Sigmoid colon (tissue), 7 donors: ENCODE measurements around the gene KNDC1. TPM values are rescaled to one million over a fixed set of nuclear protein-coding genes. Genes with fewer than 3 reads are reported as not detected.

Experiments used
- DNase-seq: peaks from one replicate; pipeline ENCODE4 v3.0.0-alpha.2; 2019
- H3K27ac ChIP-seq, 4 donors: fragments of 200-600 bp; sonication (generic); one replicate each; pipeline ENCODE4 v1.5.1; 2016 to 2019; ENCODE audit warnings: mild to moderate bottlenecking in 1 of 4
- H3K27me3 ChIP-seq, 3 donors: fragments of 200-600 bp; sonication (generic); one replicate each; pipeline ENCODE4 v1.5.1; 2019; ENCODE audit warnings: mild to moderate bottlenecking in 1 of 3
- H3K36me3 ChIP-seq, 4 donors: fragments of 200-600 bp; sonication (generic); one replicate each; pipeline ENCODE4 v1.5.1; 2016 to 2019
- H3K4me1 ChIP-seq, 4 donors: fragments of 200-600 bp; sonication (generic); one replicate each; pipeline ENCODE4 v1.5.1; 2017 to 2019
- H3K4me3 ChIP-seq, 4 donors: fragments of 200-600 bp; sonication (generic); one replicate each; pipeline ENCODE4 v1.5.1; 2017 to 2019; ENCODE audit warnings: mild to moderate bottlenecking in 2 of 4, moderate library complexity in 1 of 4
- H3K9me3 ChIP-seq, 4 donors: fragments of 200-600 bp in 3 of 4; sonication (generic) in 3 of 4; one replicate each; pipeline versions ENCODE4 v1.5.1 to v1.6.1; 2013 to 2019
- EP300 ChIP-seq, 4 donors: sonication (generic); formaldehyde crosslinking; IDR thresholded peaks; one replicate each; pipeline ENCODE4 v1.6.1; 2017; ENCODE audit warnings: antibody characterized with exemption in 4 of 4
- POLR2A ChIP-seq, 2 donors: fragments of 450-650 bp; IDR thresholded peaks; one replicate each; pipeline ENCODE4 v1.6.1; 2016; ENCODE audit warnings: antibody characterized with exemption in 2 of 2, mild to moderate bottlenecking in 2 of 2, moderate library complexity in 2 of 2
- POLR2AphosphoS5 ChIP-seq, 4 donors: sonication (generic); formaldehyde crosslinking; IDR thresholded peaks; one replicate each; pipeline ENCODE4 v1.6.1; 2017; ENCODE audit warnings: antibody characterized with exemption in 4 of 4
- WGBS, 2 donors: extraction: QIAGEN DNeasy Blood & Tissue Kit; methylation state at CpG; one replicate each; pipeline ENCODE4 v1.1.7; 2013; 5-methylcytosine and 5-hydroxymethylcytosine counted together
- intact Hi-C: fragments of 100-400 bp; cut with DNase I; formaldehyde crosslinking; loops from one replicate; pipeline ENCODE4 v1.15.1; 2023
- polyA plus RNA-seq, 3 donors: library from polyadenylated mRNA; stranded (reverse); fragments of 200-250 nt; gene quantifications; one replicate each; pipeline ENCODE4 v1.2.3, GENCODE V29; 2013
- total RNA-seq, 4 donors: library from RNA; depleted of rRNA; stranded (reverse); fragments of >200 nt; gene quantifications; one replicate each; pipeline ENCODE4 v1.1.0, GENCODE V29; 2016
- TF ChIP-seq, protein P1 (sequence below), 4 experiments: fragments of 450-650 bp in 3 of 4; fragments of 200-600 bp in 1 of 4; IDR thresholded peaks; one replicate each; pipeline ENCODE4 v1.5.1; 2016 to 2019; ENCODE audit warnings: antibody characterized with exemption in 4 of 4, mild to moderate bottlenecking in 3 of 4, moderate library complexity in 2 of 4
- donor health status: healthy with polysubstance abuse.
- donor health status: Bipolar disorder and iron deficiency.
- donor health status: healthy.

Gene KNDC1
- total and polyA plus RNA-seq, 7 donors = under 0.01 to 1.9 (median 0.26) TPM; not detected in 1

DNA sequence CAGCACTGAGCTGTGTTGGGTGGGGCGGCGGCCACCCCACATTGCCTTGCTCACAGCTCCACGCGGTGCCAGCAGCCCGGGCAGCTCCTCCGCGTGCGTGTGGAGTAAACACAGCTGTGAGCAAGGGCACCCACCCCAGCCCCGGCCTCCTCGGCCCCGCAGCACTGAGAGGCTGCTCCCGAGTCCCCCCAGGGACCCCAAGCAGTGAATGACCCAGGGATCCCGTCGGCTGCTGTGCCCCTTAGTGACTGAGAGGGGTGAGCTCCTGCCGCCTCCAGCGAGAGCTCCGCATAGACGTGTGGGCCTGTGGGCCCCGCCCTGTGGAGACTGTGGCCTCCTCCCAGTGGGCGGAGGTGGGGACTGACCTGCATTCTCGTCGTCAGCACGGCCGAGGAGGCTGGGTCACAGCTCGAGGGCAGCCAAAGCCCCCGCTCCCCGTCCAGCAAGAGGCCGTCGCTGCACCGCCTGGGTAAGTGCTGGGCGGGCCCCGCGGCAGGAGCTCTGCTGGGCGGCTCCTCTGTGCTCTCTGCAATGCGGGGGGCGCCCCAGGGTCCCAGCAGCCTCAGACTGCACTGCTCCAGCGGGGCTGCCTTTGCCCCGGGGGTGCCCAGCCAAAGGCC is 40.1 kb downstream of the KNDC1 start:
- Histone ChIP-seq H3K27ac (no peak overlapping the region), H3K4me1 (no peaks in the 10 kb centered on the region), H3K4me3 (no peak overlapping the region), H3K36me3 (no peaks in the 10 kb centered on the region), H3K9me3 (no peaks in the 10 kb centered on the region), H3K27me3 (peaks cover 0 to 1% (median 0%) of the 10 kb centered on the region in 3 donors)
- DNase-seq = no peak
- intact Hi-C loops = no loop called here
- no peak for TF ChIP-seq POLR2AphosphoS5 (IDR thresholded peaks at IDR 0.05)
- TF ChIP-seq EP300 (IDR thresholded peaks at IDR 0.05) = no peak
- no peak for TF ChIP-seq POLR2A (IDR thresholded peaks at IDR 0.05)
- TF ChIP-seq, protein P1, sequence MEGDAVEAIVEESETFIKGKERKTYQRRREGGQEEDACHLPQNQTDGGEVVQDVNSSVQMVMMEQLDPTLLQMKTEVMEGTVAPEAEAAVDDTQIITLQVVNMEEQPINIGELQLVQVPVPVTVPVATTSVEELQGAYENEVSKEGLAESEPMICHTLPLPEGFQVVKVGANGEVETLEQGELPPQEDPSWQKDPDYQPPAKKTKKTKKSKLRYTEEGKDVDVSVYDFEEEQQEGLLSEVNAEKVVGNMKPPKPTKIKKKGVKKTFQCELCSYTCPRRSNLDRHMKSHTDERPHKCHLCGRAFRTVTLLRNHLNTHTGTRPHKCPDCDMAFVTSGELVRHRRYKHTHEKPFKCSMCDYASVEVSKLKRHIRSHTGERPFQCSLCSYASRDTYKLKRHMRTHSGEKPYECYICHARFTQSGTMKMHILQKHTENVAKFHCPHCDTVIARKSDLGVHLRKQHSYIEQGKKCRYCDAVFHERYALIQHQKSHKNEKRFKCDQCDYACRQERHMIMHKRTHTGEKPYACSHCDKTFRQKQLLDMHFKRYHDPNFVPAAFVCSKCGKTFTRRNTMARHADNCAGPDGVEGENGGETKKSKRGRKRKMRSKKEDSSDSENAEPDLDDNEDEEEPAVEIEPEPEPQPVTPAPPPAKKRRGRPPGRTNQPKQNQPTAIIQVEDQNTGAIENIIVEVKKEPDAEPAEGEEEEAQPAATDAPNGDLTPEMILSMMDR (IDR thresholded peaks at IDR 0.05) = no peak
- 48 to 67% methylated on average over 38 of the region's 38 CpGs for whole genome bisulfite sequencing, 2 donors

- H3K4me3 ChIP-seq = no peak overlapping the region
- no peak overlapping the region for H3K27ac ChIP-seq
- no peaks in the 10 kb centered on the region for H3K4me1 ChIP-seq
- no peaks in the 10 kb centered on the region for H3K9me3 ChIP-seq
- H3K27me3 ChIP-seq = peaks cover 0 to 5% (median 0%) of the 10 kb centered on the region in 3 donors
- no peak for DNase-seq
- no peaks in the 10 kb centered on the region for H3K36me3 ChIP-seq
- WGBS, 2 donors = 84 to 91% methylated on average over 15 of the region's 15 CpGs
- intact Hi-C loops = no loop called here
- TF ChIP-seq POLR2A (IDR thresholded peaks at IDR 0.05) (no peak), EP300 (IDR thresholded peaks at IDR 0.05) (no peak), POLR2AphosphoS5 (IDR thresholded peaks at IDR 0.05) (no peak)
- TF ChIP-seq, protein P1 (IDR thresholded peaks at IDR 0.05) = no peak
These were observed 40.6 kb downstream of the KNDC1 start for GRCh38 chr10:133200621-133201031.

- Histone ChIP-seq H3K36me3 (no peaks in the 10 kb centered on the region), H3K9me3 (no peaks in the 10 kb centered on the region), H3K4me3 (no peak overlapping the region), H3K4me1 (no peaks in the 10 kb centered on the region), H3K27ac (no peak overlapping the region), H3K27me3 (peaks cover 0 to 5% (median 0%) of the 10 kb centered on the region in 3 donors)
- DNase-seq = no peak
- TF ChIP-seq POLR2AphosphoS5 (IDR thresholded peaks at IDR 0.05) (no peak), EP300 (IDR thresholded peaks at IDR 0.05) (no peak), POLR2A (IDR thresholded peaks at IDR 0.05) (no peak)
- TF ChIP-seq, protein P1 (IDR thresholded peaks at IDR 0.05) = no peak
- WGBS, 2 donors = 69 to 88% methylated on average over 57 of the region's 57 CpGs
- intact Hi-C loops = no loop called here
These were observed 41.3 kb downstream of the KNDC1 start for GRCh38 chr10:133201151-133201947.

DNA sequence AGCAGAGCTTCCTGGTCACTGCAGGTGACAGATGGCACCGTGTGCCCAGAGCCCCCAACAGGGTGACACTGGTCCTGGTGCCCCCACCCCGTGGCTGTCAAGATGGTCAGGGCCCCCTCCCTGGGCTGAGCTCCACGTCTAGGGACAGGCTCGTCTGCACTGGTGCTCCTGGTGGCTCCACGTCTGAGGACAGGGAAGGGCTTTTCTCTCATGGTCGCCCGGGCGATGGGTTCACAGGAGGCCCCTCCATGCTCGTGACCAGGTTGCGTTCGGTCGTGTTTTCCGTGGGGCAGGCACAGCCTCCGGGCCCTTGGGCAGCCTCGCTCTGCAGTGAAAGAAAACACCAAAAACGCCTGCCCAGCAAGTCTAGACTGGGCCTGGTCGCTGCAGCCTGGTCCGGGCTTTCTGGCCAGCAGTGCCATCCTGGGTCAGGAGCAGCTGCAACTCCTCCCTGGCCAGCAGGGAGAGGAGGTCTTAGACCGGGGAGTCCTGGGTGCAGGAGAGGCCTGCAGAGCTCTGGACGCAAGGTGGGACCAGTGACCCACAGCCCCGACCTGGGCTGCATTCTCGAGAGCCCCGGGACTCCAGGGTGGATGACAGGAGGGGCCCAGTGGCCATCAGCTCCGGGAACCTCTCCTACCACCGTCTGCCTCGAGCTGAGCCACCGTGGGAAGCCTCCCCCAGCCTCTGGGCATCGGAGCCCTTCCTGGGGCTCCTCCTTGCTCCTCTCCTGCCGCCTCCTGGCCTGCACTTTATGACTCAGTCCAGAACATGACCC is 42.1 kb downstream of the KNDC1 start:
- WGBS, 2 donors = 70 to 81% methylated on average over 29 of the region's 29 CpGs
- Histone ChIP-seq H3K9me3 (no peaks in the 10 kb centered on the region), H3K27me3 (peaks cover 0 to 5% (median 0%) of the 10 kb centered on the region in 3 donors), H3K4me1 (no peaks in the 10 kb centered on the region), H3K4me3 (no peak overlapping the region), H3K36me3 (no peaks in the 10 kb centered on the region), H3K27ac (no peak overlapping the region)
- intact Hi-C loops = no loop called here
- no peak for DNase-seq
- TF ChIP-seq EP300 (IDR thresholded peaks at IDR 0.05) = no peak
- TF ChIP-seq, protein P1 (IDR thresholded peaks at IDR 0.05) = no peak
- no peak for TF ChIP-seq POLR2A (IDR thresholded peaks at IDR 0.05)
- no peak for TF ChIP-seq POLR2AphosphoS5 (IDR thresholded peaks at IDR 0.05)
